Activated T-helper 1 cell treated with anti-CD3 and anti-CD28 coated beads, Interleukin-12 subunit alpha, Interleukin-12 subunit beta, Interleukin-2, Interleukin-4 antibody, amounts not matched to agents 30 ng/mL and 10 ng/mL and 1 ng/mL, durations not matched to agents 14 hours and 24 hours and 36 hours (primary cell): ENCODE data around the gene HMX3. TPM values are rescaled to one million over a fixed set of nuclear protein-coding genes. Genes with fewer than 3 reads are reported as not detected.
"Not testable (repeated sequence)": the region's sequence is repeated elsewhere in the genome, so short reads cannot be mapped to it uniquely, and the experiment has no call there.

ENCODE experiments used
- DNase-seq: peaks from one replicate; pipeline ENCODE4 v3.0.0; 2021; ENCODE audit warnings: low spot score
- H3K27ac Mint-ChIP-seq: one replicate; pipeline ENCODE4 v1.8.0; 2021; ENCODE audit warnings: mild to moderate bottlenecking, mixed read lengths
- H3K27me3 Mint-ChIP-seq: one replicate; pipeline ENCODE4 v1.8.0; 2022; ENCODE audit warnings: mild to moderate bottlenecking, moderate library complexity, mixed read lengths; ENCODE audit not compliant: insufficient read depth
- H3K36me3 Mint-ChIP-seq: one replicate; pipeline ENCODE4 v1.8.0; 2021; ENCODE audit warnings: low read depth, mixed read lengths
- H3K4me1 Mint-ChIP-seq: one replicate; pipeline ENCODE4 v1.8.0; 2021; ENCODE audit warnings: low read depth, mixed read lengths
- H3K4me3 Mint-ChIP-seq: one replicate; pipeline ENCODE4 v1.8.0; 2021; ENCODE audit warnings: mild to moderate bottlenecking, moderate library complexity, mixed read lengths
- H3K9me3 Mint-ChIP-seq: one replicate; pipeline ENCODE4 v1.8.0; 2021; ENCODE audit warnings: mixed read lengths
- intact Hi-C: fragments of 100-400 bp; cut with micrococcal nuclease; formaldehyde crosslinking; loops from one replicate; pipeline ENCODE4 v1.15.1; 2024
- total RNA-seq: library from RNA; stranded (reverse); gene quantifications from 2 replicates; pipeline ENCODE4 v1.2.3, GENCODE V29; 2022

HMX3 gene
- total RNA-seq, 1 donor from 2014 or later = not detected

- Mint-ChIP-seq H3K4me3 (peak within 1 kb of the TSS; percentile 100), H3K9me3 (no peaks in the 10 kb centered on the region), H3K4me1 (peaks cover 61% of the 10 kb centered on the region), H3K36me3 (peaks cover 39% of the 10 kb centered on the region), H3K27ac (peak within 1 kb of the TSS; percentile 100), H3K27me3 (peaks cover 15% of the 10 kb centered on the region)
- intact Hi-C loops = loop anchor here (1.0 to 10.0 kb wide), 9 partner anchors 135 to 1571 kb away; partner anchors contain the start of genes ATE1, C10orf88, FAM24B and IKZF5
- DNase-seq = peak; percentile 94
Observed at GRCh38 chr10:123154092-123154710, 18.4 kb downstream of the HMX3 start, which contains the start of gene BUB3. Gene BUB3 (plus strand): TSS chr10:123154402. CDS start chr10:123154918, 516 bp downstream.

- H3K27ac Mint-ChIP-seq = peak overlapping the region; percentile 100
- H3K4me1 Mint-ChIP-seq = peaks cover 67% of the 10 kb centered on the region
- peaks cover 40% of the 10 kb centered on the region for H3K36me3 Mint-ChIP-seq
- peak; percentile 58 for DNase-seq
- peak overlapping the region; percentile 100 for H3K4me3 Mint-ChIP-seq
- intact Hi-C loops = loop anchor here (1.0 to 10.0 kb wide), 9 partner anchors 134 to 1570 kb away; partner anchors contain the start of genes ATE1, C10orf88, FAM24B and IKZF5
- H3K27me3 Mint-ChIP-seq = peaks cover 12% of the 10 kb centered on the region
- no peaks in the 10 kb centered on the region for H3K9me3 Mint-ChIP-seq
Observed at GRCh38 chr10:123154711-123155505, 19.1 kb downstream of the HMX3 start.

GRCh38 chr10:123156078-123156477 lies 20.3 kb downstream of the HMX3 start:
- Mint-ChIP-seq H3K27ac (peak overlapping the region; percentile 64), H3K4me3 (peak overlapping the region; percentile 100), H3K9me3 (no peaks in the 10 kb centered on the region), H3K4me1 (peaks cover 68% of the 10 kb centered on the region), H3K27me3 (peaks cover 6% of the 10 kb centered on the region), H3K36me3 (peaks cover 42% of the 10 kb centered on the region)
- intact Hi-C loops = loop anchor here (10.0 kb wide), 3 partner anchors 1069 to 1569 kb away; partner anchors contain the start of gene ATE1
- DNase-seq = no peak

- Mint-ChIP-seq H3K27ac (peak overlapping the region; percentile 13), H3K36me3 (peaks cover 50% of the 10 kb centered on the region), H3K9me3 (no peaks in the 10 kb centered on the region), H3K27me3 (no peaks in the 10 kb centered on the region), H3K4me1 (peaks cover 68% of the 10 kb centered on the region), H3K4me3 (peak overlapping the region; percentile 69)
- intact Hi-C loops = loop anchor here (10.0 kb wide), 3 partner anchors 1068 to 1568 kb away; partner anchors contain the start of gene ATE1
- no peak for DNase-seq
Observed at GRCh38 chr10:123157210-123157609, 21.4 kb downstream of the HMX3 start.

- Mint-ChIP-seq H3K9me3 (no peaks in the 10 kb centered on the region), H3K27me3 (no peaks in the 10 kb centered on the region), H3K36me3 (peaks cover 57% of the 10 kb centered on the region), H3K4me3 (peak overlapping the region; percentile 69), H3K27ac (no peak overlapping the region), H3K4me1 (peaks cover 69% of the 10 kb centered on the region)
- no peak for DNase-seq
- intact Hi-C loops = loop anchor here (10.0 kb wide), 3 partner anchors 1066 to 1566 kb away; partner anchors contain the start of gene ATE1
Observed at GRCh38 chr10:123158682-123159081, 22.9 kb downstream of the HMX3 start.

GRCh38 chr10:123160311-123160980 lies 24.7 kb downstream of the HMX3 start:
- Mint-ChIP-seq H3K9me3 (no peaks in the 10 kb centered on the region), H3K27me3 (no peaks in the 10 kb centered on the region), H3K4me3 (peak overlapping the region; percentile 61), H3K36me3 (peaks cover 55% of the 10 kb centered on the region), H3K27ac (peak overlapping the region; percentile 86), H3K4me1 (peaks cover 78% of the 10 kb centered on the region)
- intact Hi-C loops = no loop called here
- no peak for DNase-seq

GRCh38 chr10:123164319-123164718 lies 28.5 kb downstream of the HMX3 start:
- Mint-ChIP-seq H3K36me3 (peaks cover 44% of the 10 kb centered on the region), H3K27ac (no peak overlapping the region), H3K4me1 (peaks cover 51% of the 10 kb centered on the region), H3K9me3 (no peaks in the 10 kb centered on the region), H3K4me3 (no peak overlapping the region), H3K27me3 (no peaks in the 10 kb centered on the region)
- intact Hi-C loops = no loop called here
- DNase-seq = no peak

GRCh38 chr10:123165445-123166072 lies 29.8 kb downstream of the HMX3 start:
- intact Hi-C loops = no loop called here
- no peak overlapping the region for H3K4me3 Mint-ChIP-seq
- H3K9me3 Mint-ChIP-seq = no peaks in the 10 kb centered on the region
- H3K27ac Mint-ChIP-seq = peak overlapping the region; percentile 40
- no peaks in the 10 kb centered on the region for H3K27me3 Mint-ChIP-seq
- no peak for DNase-seq
- H3K4me1 Mint-ChIP-seq = peaks cover 38% of the 10 kb centered on the region
- H3K36me3 Mint-ChIP-seq = peaks cover 46% of the 10 kb centered on the region

GRCh38 chr10:123166618-123167017 lies 30.8 kb downstream of the HMX3 start:
- peaks cover 49% of the 10 kb centered on the region for H3K36me3 Mint-ChIP-seq
- no peaks in the 10 kb centered on the region for H3K9me3 Mint-ChIP-seq
- no peaks in the 10 kb centered on the region for H3K27me3 Mint-ChIP-seq
- no peak overlapping the region for H3K4me3 Mint-ChIP-seq
- H3K27ac Mint-ChIP-seq = no peak overlapping the region
- intact Hi-C loops = no loop called here
- peaks cover 29% of the 10 kb centered on the region for H3K4me1 Mint-ChIP-seq
- DNase-seq = no peak

GRCh38 chr10:123170961-123171360 lies 35.2 kb downstream of the HMX3 start:
- no peaks in the 10 kb centered on the region for H3K9me3 Mint-ChIP-seq
- DNase-seq = no peak
- intact Hi-C loops = no loop called here
- no peak overlapping the region for H3K27ac Mint-ChIP-seq
- H3K4me1 Mint-ChIP-seq = peaks cover 3% of the 10 kb centered on the region
- peaks cover 54% of the 10 kb centered on the region for H3K36me3 Mint-ChIP-seq
- no peak overlapping the region for H3K4me3 Mint-ChIP-seq
- no peaks in the 10 kb centered on the region for H3K27me3 Mint-ChIP-seq

- intact Hi-C loops, H3K27me3 Mint-ChIP-seq, H3K27ac Mint-ChIP-seq, H3K4me1 Mint-ChIP-seq, H3K4me3 Mint-ChIP-seq, H3K9me3 Mint-ChIP-seq, DNase-seq: not testable (repeated sequence)
- H3K36me3 Mint-ChIP-seq = peaks cover 56% of the 10 kb centered on the region
Observed at GRCh38 chr10:123171616-123172015, 35.8 kb downstream of the HMX3 start.
